Measurements from ENCODE around the gene UBFD1. TPM values are rescaled to one million over a fixed set of nuclear protein-coding genes. Genes with fewer than 3 reads are reported as not detected.
A peak's percentile ranks its signal among the peaks of the same experiment; 100 is the strongest.
"Not testable (repeated sequence)": the region's sequence is repeated elsewhere in the genome, so short reads cannot be mapped to it uniquely, and the experiment has no call there.

UBFD1 gene
- total RNA-seq, 1 donor from 2014 or later, result 47.0 TPM

DNA sequence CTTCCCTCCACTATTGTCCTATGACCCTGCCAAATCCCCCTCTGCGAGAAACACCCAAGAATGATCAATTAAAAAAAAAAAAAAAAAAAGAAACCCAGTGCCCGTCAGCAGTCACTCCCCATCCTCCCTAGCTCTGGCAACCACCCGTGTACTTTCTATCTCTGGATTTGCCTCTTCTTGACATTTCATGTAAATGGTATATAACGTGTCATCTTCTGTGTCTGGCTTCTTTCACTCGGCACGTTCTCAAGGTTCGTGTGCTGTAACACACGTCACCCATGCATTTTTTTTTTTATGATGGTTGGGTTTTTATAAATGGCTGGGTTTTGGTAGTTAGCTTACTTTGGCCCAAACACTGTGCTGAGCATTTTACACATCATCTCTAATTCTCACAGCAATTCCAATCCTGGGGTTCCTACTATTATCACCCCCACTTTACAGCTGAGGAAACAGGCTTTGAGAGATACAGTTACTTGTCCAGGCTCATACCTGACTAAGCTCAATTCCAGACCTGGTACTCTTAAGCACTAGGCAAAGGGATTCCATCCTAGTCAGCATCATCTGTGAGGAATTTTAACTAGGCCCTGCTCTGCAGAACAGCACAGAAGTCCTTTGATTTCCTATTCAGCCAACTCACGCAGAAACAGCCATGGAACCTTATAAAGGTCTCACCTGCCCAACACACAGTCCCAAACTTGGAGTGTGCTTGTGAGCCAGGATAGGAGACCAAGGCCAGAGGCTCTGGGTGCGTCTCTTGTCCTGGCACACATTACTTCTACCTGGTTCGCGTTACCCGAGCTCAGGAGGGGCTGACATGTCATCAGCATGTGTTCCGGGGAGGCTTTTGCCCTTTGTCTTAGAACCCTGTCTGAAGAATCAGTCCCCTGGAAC, 26.9 kb downstream of the UBFD1 start:
- peak; percentile 69 for ATAC-seq (ENCODE audit: poor library complexity)
- intact Hi-C loops (cut with DNase I), result no loop called here
- DNase-seq, result peak; percentile 10

DNA sequence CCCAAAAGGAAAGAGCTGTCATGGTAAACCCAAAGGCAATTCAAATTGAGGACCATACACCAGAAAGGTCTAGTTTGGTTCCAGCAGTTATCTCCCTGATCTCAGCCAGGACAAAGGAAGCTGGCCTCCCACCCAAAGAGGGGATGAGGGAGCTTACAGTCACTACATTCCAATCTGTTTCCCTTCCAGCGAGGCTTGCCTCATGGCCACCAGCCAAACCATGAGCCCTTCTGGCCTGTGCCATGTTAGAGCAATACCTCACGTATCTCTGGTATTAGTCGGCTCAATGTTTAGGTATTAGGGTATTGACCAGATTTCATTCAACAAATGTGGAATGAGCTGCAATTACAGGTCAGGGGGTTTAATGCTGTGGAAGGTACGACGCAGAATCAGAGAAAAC, 30.2 kb downstream of the UBFD1 start:
- DNase-seq, result peak; percentile 46
- peak; percentile 51 for ATAC-seq (ENCODE audit: poor library complexity)
- intact Hi-C loops (cut with DNase I), result no loop called here

DNA sequence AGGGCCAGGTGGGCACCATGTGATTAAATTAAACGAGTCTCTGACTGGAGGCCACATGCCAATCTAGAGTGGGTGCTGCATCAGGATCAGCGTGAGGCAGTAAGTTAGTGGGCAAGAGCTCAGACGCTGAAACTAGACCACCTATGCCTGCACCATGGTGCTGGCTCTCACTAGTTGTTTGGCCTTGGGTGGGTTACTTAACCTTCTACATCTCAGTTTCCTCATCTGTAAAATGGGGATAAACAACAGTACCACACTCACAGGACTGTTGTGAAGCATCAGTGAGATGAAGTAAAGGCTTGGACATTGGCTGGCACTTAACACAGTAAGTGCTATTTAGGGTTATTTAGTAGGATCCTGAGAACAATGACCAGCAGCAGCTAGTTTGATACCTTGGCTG, 32.7 kb downstream of the UBFD1 start:
- no peak for ATAC-seq (ENCODE audit: poor library complexity)
- intact Hi-C loops (cut with DNase I), result no loop called here
- no peak for DNase-seq

DNA sequence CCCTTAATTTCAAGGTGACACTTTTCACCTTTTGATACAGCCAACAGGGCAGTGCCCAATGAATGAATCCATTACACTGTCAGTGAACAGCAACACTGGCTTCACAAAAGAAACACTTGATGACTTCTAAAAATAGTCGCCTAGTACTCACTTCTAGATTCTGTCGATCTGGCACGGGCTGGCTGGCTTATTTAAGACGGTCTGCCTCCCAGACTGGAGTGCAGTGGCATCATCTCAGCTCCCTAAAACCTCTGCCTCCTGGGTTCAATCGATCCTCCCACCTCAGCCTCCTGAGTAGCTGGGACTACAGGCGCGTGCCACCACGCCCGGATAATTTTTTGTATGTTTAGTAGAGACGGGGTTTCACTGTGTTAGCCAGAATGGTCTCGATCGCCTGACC, 36.7 kb downstream of the UBFD1 start:
- intact Hi-C loops (cut with DNase I), result no loop called here
- DNase-seq (peak; percentile 61), ATAC-seq (ENCODE audit: poor library complexity) (peak; percentile 38)

DNA sequence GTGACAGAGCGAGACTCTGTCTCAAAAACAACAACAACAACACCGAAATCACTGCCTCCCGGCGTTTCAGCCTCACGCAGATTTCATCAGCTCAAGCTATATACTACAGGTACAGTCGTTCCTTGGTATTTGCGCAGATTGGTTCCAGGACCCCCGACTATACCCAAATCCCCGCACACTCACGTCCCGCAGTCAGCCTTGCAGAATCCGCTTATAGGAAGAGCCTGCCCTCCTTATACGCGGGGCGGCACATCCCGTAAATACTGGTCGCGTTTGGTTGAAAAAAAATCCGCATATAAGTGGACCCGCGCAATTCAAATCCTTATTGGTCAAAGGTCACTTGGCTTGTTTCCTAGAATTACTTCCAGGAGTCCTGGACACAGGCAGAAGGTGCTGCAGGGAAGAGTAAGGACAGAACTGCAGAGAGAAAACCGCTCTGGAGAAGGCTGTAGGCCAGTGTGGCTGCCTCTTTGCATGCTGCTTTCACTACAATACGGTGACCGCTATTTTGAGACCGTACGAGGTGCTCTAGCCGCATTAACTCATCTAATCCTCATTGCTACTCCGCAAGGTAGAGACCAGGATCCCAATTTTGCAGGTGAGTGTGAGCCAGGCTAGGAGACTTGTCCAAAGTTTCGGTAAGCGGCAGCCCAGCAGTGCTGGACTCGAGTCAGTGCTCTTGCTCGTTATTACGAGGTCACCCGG, 37.9 kb downstream of the UBFD1 start:
- peak; percentile 8 for ATAC-seq (ENCODE audit: poor library complexity)
- intact Hi-C loops (cut with DNase I), result loop anchor here (5.0 kb wide), 1 partner anchor 38 kb away; the partner anchor contains the start of genes EARS2 and UBFD1
- no peak for DNase-seq

DNA sequence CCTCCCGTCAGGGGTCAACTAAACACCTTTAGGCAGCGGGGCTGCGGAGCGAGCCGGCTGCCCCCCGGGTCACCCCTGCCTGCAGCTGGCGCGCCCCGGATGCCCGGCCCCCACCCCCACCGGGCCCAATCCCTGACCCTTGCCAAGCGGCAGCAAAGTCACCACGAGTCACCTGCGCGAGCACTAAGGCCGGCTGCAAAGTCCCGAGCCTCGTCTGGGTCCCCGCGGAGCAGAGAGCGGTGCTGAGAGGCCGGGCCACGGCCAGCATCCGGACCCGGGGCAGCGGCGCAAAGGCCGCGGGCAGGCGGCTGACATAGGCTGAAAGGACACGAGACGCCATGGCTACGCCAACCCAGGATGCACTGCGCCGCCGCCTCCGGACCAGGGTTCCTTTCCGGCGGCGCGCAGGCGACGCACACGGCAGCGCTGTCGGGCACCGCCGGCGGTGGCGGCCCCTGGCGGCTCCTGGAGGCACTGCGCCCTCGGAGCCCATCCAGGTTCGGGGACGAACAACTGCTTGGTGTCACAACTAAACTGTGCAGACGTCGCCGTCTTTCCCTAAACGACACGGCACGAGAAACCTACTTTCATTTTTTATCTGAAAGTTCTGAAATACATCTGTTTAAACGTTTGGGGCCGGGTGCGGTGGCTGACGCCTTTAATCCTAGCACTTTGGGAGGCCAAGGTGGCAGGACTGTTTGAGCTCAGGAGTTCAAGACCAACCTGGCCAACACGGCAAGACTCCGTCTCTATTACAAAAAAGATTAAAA, 38.6 kb downstream of the UBFD1 start, which contains the start of gene NDUFAB1:
Gene NDUFAB1 (minus strand): TSS at position 366 of the 770 bp plus-strand sequence. CDS start 26 bp downstream, at position 340.
- ATAC-seq (ENCODE audit: poor library complexity), result peak; percentile 98
- intact Hi-C loops (cut with DNase I), result loop anchor here (5.0 kb wide), 1 partner anchor 39 kb away; the partner anchor contains the start of genes EARS2 and UBFD1
- DNase-seq, result peak; percentile 95

DNA sequence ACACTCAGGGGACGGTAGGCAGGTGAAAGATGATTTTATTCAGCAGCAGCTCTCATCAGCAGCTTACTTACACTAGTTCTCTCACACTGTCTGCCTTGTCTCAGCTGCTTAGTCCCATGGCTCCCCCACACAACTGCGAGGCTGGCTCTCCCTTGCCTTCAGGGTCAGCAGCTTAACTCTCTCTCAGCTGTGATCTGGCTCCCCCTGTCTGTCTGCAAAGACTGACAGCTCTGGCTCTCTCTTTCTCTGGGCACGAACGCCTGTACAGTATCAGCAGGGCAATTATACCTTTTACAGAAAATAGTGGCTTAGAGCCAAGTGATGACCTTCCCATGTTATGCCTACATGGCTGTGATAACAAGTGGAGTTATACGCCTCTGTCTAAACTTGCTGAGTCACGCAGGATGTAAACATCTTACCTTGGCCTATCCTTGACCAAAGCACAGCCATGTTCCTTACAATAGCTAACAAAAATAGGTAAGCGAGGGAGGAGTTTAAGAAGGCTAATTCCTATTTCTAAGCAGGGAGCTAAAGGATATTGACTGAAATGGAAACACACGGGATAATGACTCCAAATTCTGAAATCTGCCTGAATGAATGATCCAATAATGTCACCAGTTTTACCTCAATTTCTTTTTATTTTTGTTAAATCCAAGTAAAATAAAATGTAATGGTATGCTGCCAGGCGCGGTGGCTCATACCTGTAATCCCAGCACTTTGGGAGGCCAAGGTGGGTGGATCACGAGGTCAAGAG, 39.7 kb downstream of the UBFD1 start:
- ATAC-seq (ENCODE audit: poor library complexity) (peak; percentile 50), DNase-seq (peak; percentile 44)
- intact Hi-C loops (cut with DNase I), result loop anchor here (5.0 kb wide), 1 partner anchor 40 kb away; the partner anchor contains the start of genes EARS2 and UBFD1

DNA sequence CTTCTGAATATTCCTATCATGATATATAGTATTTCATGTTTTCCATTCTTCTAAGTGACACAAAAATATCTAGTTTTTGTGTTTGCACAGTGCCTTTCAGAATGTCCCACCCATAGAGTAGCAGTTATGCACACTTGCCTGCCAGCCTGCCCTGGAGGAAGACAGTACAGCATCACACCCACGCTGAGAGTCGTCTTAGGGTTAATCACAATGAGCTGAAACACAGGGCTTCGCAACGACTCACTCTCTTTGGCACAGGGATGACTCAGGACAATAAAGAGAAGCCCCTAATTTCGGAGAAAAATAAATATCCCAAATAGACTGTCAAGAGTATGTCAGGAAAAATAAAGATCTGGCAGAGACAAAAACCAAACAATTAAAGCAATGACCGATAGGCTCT, 50.2 kb downstream of the UBFD1 start:
- no peak for ATAC-seq (ENCODE audit: poor library complexity)
- no peak for DNase-seq
- intact Hi-C loops (cut with DNase I), result no loop called here

DNA sequence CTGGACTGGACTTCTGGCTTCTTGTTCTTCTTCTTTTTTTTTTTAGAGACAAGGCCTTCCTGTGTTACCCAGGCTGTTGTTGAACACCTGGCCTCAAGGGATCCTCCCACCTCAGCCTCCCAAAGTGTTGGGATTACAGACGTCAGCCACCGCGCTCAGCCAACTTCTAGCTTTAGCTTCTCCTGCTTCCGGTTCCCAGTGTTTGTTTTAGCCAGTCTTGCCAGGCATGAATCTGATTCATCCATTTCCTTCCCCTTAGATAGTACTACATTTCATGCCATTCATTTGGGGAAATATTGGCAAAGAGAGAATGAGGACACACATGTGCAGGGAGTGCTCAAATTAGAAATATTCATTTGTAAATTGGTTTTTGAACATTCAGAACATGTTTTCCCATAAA, 50.7 kb downstream of the UBFD1 start:
- intact Hi-C loops (cut with DNase I), result no loop called here
- no peak for ATAC-seq (ENCODE audit: poor library complexity)
- no peak for DNase-seq

DNA sequence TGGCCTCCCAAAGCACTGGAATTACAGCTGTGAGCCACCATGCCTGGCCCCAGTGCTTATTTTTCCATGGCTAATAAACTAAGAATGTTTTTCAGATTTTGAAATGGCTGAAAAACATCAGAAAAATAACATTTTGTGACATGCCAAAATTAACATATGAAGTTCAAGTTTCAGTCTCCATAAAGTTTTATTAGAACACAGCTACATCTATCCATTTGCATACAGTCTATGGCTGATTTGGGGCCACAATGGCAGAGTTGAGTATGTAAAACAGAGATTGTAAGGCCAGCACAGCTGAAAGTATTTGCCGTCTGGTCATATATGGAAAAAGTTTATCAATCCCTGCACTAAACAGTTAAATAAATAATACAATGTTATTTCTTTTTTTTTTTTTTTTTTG, 52.4 kb downstream of the UBFD1 start:
- DNase-seq, result no peak
- intact Hi-C loops (cut with DNase I), result no loop called here
- no peak for ATAC-seq (ENCODE audit: poor library complexity)

DNA sequence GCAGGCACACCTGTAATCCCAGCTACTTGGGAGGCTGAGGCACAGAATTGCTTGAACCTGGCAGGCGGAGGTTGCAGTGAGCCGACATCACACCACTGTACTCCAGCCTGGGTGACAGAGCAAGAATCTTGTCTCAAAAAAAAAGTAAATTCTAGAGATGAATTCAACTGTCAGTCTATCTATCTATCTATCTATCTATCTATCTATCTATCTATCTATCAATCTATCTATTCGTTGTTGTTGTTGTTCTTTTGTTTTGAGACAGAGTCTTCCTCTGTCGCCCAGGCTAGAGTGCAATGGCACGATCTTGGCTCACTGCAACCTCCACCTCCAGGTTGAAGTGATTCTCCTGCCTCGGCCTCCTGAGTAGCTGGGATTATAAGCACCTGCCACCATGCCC, 53.4 kb downstream of the UBFD1 start:
- DNase-seq; intact Hi-C loops (cut with DNase I); ATAC-seq (ENCODE audit: poor library complexity): not testable (repeated sequence)

DNA sequence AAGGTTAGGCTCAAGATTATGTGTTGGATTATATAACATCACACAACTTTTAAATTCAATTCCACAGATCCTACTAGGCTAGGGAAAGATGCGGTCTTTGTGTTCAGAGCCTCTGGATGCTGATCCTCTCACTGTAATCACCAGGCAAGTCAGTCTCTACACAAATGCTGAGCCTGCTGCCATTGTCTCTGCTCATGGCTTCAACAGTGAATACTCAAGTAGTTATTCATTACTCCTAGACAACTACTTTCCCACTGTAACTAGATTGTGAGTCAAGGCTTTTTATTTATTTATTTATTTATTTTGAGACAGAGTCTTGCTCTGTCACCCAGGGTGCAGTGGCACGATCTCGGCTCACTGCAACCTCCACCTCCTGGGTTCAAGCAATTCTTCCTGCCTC, 54.4 kb downstream of the UBFD1 start:
- DNase-seq, result no peak
- ATAC-seq (ENCODE audit: poor library complexity), result no peak
- intact Hi-C loops (cut with DNase I), result no loop called here

DNA sequence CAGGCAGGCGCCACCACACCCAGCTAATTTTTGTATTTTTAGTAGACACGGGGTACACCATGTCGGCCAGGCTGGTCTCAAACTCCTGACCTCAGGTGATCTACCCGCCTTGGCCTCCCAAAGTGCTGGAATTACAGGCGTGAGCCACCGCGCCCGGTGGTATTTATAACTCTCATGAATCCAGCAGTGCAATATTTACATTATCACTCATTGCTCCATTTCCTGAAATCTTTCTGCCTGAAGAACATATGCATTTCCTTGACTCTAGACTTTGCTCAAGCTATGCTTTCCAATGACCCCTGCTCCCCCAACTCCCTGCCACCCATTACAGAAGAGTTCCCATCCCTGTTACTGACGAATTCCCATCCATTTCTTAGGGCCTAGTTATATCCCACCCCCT, 58.3 kb downstream of the UBFD1 start:
- no peak for ATAC-seq (ENCODE audit: poor library complexity)
- no peak for DNase-seq
- intact Hi-C loops (cut with DNase I), result no loop called here

Other genes starting within 250 kb of the UBFD1 start
- gene COG7, start 104.5 kb upstream of the UBFD1 start, total RNA-seq, result 11.5 TPM
- 50.3 TPM for gene GGA2, start 47.2 kb upstream of the UBFD1 start, total RNA-seq
- gene EARS2, start 377 bp upstream of the UBFD1 start, total RNA-seq, result 20.5 TPM
- gene NDUFAB1, start 38.6 kb downstream of the UBFD1 start, total RNA-seq, result 585 TPM
- gene PALB2, start 83.6 kb downstream of the UBFD1 start, total RNA-seq, result 4.9 TPM
- gene DCTN5, start 83.7 kb downstream of the UBFD1 start, total RNA-seq, result 34.4 TPM
- 1.2 TPM for gene PLK1, start 121.2 kb downstream of the UBFD1 start, total RNA-seq
- gene ERN2, start 155.5 kb downstream of the UBFD1 start, total RNA-seq, result not detected
- not detected for gene CHP2, start 197.3 kb downstream of the UBFD1 start, total RNA-seq

Measured in Right ventricle myocardium superior (tissue), 1 donor.